HCT116 (cell line): ENCODE results near the gene SH3BGR. TPM values are rescaled to one million over a fixed set of nuclear protein-coding genes. Genes with fewer than 3 reads are reported as not detected.

ENCODE experiments used
- ATAC-seq: fragments of 200-7000 bp; cut with Tn5 transposase; 2 replicates; pipeline ENCODE4 v1.9.1; 2020; ENCODE audit warnings: mild to moderate bottlenecking, moderate library complexity
- BruUV-seq: library from RNA; stranded (reverse); fragments of 400-500 nt; replicated peaks from 2 replicates; lab custom pipeline; 2021; lab: Mats Ljungman, UMichigan
- CTCF ChIA-PET: fragments of 300-600 bp; sonication (Branson Sonifier 250); formaldehyde crosslinking; loops from one replicate; lab custom pipeline; 2021; ENCODE audit warnings: antibody characterized with exemption; lab: Charles Lee
- POLR2A ChIA-PET: fragments of 300-600, 350-600 bp; sonication (Branson Sonifier 250); formaldehyde crosslinking; loops from one replicate; lab custom pipeline; 2021; ENCODE audit warnings: antibody characterized with exemption; lab: Charles Lee
- RAD21 ChIA-PET, 2 experiments: fragments of 300-600 bp; sonication (Branson Sonifier 250); formaldehyde crosslinking; loops; one replicate each; lab custom pipeline; 2023; ENCODE audit warnings: low total read pairs in 2 of 2; ENCODE audit not compliant: uncharacterized antibody in 2 of 2, unreplicated experiment in 2 of 2, low non-redundant PET in 1 of 2; lab: Charles Lee
- DNase-seq: peaks from one replicate; pipeline ENCODE4 v3.0.0-alpha.2; 2010; ENCODE audit warnings: low read depth, low spot score
- H2AFZ ChIP-seq: fragments of 200-600 bp; shearing (Covaris generic), sonication (generic); 2 replicates; pipeline ENCODE4 v1.6.1; 2017; ENCODE audit warnings: low read depth, mixed run types, mixed read lengths, antibody characterized with exemption, low read length; ENCODE audit not compliant: poor library complexity, severe bottlenecking
- H3K27ac ChIP-seq: 2 replicates; pipeline ENCODE4 v1.5.1; 2012; ENCODE audit warnings: low read depth, low read length
- H3K27me3 ChIP-seq: fragments of 200-600 bp; sonication (generic); 2 replicates; pipeline ENCODE4 v1.6.1; 2016; ENCODE audit warnings: mixed run types, low read length, mixed read lengths; ENCODE audit not compliant: insufficient read depth
- H3K36me3 ChIP-seq, 2 experiments: fragments of 200-500 bp in 1 of 2; fragments of 200-600 bp in 1 of 2; sonication (Bioruptor generic) in 1 of 2; sonication (generic) in 1 of 2; 2 replicates each; pipeline versions ENCODE4 v1.5.1 to v1.6.1; 2014 to 2016; ENCODE audit warnings: low read length in 2 of 2, inconsistent platforms in 1 of 2, mixed read lengths in 1 of 2, mixed run types in 1 of 2; ENCODE audit not compliant: insufficient read depth in 2 of 2, control insufficient read depth in 1 of 2
- H3K4me1 ChIP-seq, 2 experiments: fragments of 200-600 bp in 1 of 2; sonication (generic) in 1 of 2; 2 replicates each; pipeline versions ENCODE4 v1.5.1 to v1.6.1; 2012 to 2017; ENCODE audit warnings: low read length in 2 of 2, inconsistent platforms in 1 of 2, mild to moderate bottlenecking in 1 of 2, mixed read lengths in 1 of 2, mixed run types in 1 of 2, moderate library complexity in 1 of 2; ENCODE audit not compliant: insufficient read depth in 2 of 2, control insufficient read depth in 1 of 2
- H3K4me2 ChIP-seq: fragments of 200-600 bp; sonication (generic); 2 replicates; pipeline ENCODE4 v1.6.1; 2017; ENCODE audit warnings: mixed run types, low read length, mixed read lengths
- H3K4me3 ChIP-seq, 2 experiments: fragments of 200-600 bp in 1 of 2; sonication (generic) in 1 of 2; replicated peaks in 1 of 2; 2 replicates each; pipeline ENCODE4 v1.5.1; 2011 to 2016; ENCODE audit warnings: low read length in 2 of 2, control low read depth in 1 of 2, low read depth in 1 of 2, mild to moderate bottlenecking in 1 of 2, mixed read lengths in 1 of 2, mixed run types in 1 of 2
- H3K79me2 ChIP-seq: fragments of 200-600 bp; sonication (generic); 2 replicates; pipeline ENCODE4 v1.6.1; 2017; ENCODE audit warnings: mild to moderate bottlenecking, mixed run types, low read length, moderate library complexity, mixed read lengths; ENCODE audit not compliant: insufficient read depth
- H3K9ac ChIP-seq: fragments of 200-600 bp; sonication (generic); 2 replicates; pipeline ENCODE4 v1.6.1; 2016; ENCODE audit warnings: low read length, mixed read lengths
- H3K9me2 ChIP-seq: fragments of 200-600 bp; sonication (generic), shearing (Covaris generic); 2 replicates; pipeline ENCODE4 v1.6.1; 2017; ENCODE audit warnings: mixed run types, mild to moderate bottlenecking, moderate library complexity; ENCODE audit not compliant: insufficient read depth
- H3K9me3 ChIP-seq, 2 experiments: fragments of 200-500 bp in 1 of 2; fragments of 200-600 bp in 1 of 2; sonication (Bioruptor generic) in 1 of 2; sonication (generic) in 1 of 2; 2 replicates each; pipeline ENCODE4 v1.6.1; 2014 to 2017; ENCODE audit warnings: low read length in 2 of 2, mixed read lengths in 2 of 2, inconsistent platforms in 1 of 2, low read depth in 1 of 2, mild to moderate bottlenecking in 1 of 2, mixed run types in 1 of 2, moderate library complexity in 1 of 2; ENCODE audit not compliant: control insufficient read depth in 1 of 2, insufficient read depth in 1 of 2
- H4K20me1 ChIP-seq: fragments of 200-600 bp; sonication (generic), shearing (Covaris generic); 2 replicates; pipeline ENCODE4 v1.6.1; 2017; ENCODE audit warnings: mixed run types, mild to moderate bottlenecking, moderate library complexity; ENCODE audit not compliant: insufficient read depth
- CBX3 ChIP-seq: IDR thresholded peaks from 2 replicates; pipeline ENCODE4 v1.6.1; 2012; ENCODE audit warnings: low read depth
- EGR1 ChIP-seq: IDR thresholded peaks from 2 replicates; pipeline ENCODE4 v1.6.1; 2012; ENCODE audit warnings: low read depth
- EZH2 ChIP-seq: fragments of 200-600 bp; sonication (generic); IDR thresholded peaks from 2 replicates; pipeline ENCODE4 v1.6.1; 2017; ENCODE audit warnings: antibody characterized with exemption, mixed run types
- EZH2phosphoT487 ChIP-seq: fragments of 200-600 bp; IDR thresholded peaks from 2 replicates; pipeline ENCODE4 v1.6.1; 2018; ENCODE audit warnings: antibody characterized with exemption, borderline replicate concordance
- FOSL1 ChIP-seq: IDR thresholded peaks from 2 replicates; pipeline ENCODE4 v1.6.1; 2012; ENCODE audit warnings: low read depth
- JUND ChIP-seq: IDR thresholded peaks from 2 replicates; pipeline ENCODE4 v1.6.1; 2012
- POLR2AphosphoS5 ChIP-seq: IDR thresholded peaks from 2 replicates; pipeline ENCODE4 v1.6.1; 2011; ENCODE audit warnings: mild to moderate bottlenecking, low read depth, low read length, moderate library complexity
- RAD21 ChIP-seq: IDR thresholded peaks from 2 replicates; pipeline ENCODE4 v1.6.1; 2012; ENCODE audit warnings: low read depth, mild to moderate bottlenecking
- SIN3A ChIP-seq: IDR thresholded peaks from 2 replicates; pipeline ENCODE4 v1.6.1; 2012; ENCODE audit warnings: low read depth
- SP1 ChIP-seq: IDR thresholded peaks from 2 replicates; pipeline ENCODE4 v1.6.1; 2012; ENCODE audit warnings: low read depth
- SRF ChIP-seq: IDR thresholded peaks from 2 replicates; pipeline ENCODE4 v1.6.1; 2012; ENCODE audit warnings: low read depth
- TCF7L2 ChIP-seq: IDR thresholded peaks from 2 replicates; pipeline ENCODE4 v1.7.0; 2011; ENCODE audit warnings: borderline replicate concordance, inconsistent platforms; ENCODE audit not compliant: insufficient read depth, insufficient read length; ENCODE audit errors: extremely low read depth
- YY1 ChIP-seq: IDR thresholded peaks from 2 replicates; pipeline ENCODE4 v1.6.1; 2011; ENCODE audit warnings: low read length, low read depth, moderate library complexity, mild to moderate bottlenecking; ENCODE audit not compliant: insufficient replicate concordance; ENCODE audit errors: extremely low read depth
- ZFX ChIP-seq: fragments of 450-650 bp; IDR thresholded peaks from 2 replicates; pipeline ENCODE4 v1.6.1; 2017
- intact Hi-C: fragments of 100-400 bp; cut with micrococcal nuclease; formaldehyde crosslinking; loops from 2 replicates; pipeline ENCODE4 v1.10.0; 2022
- total RNA-seq: library from RNA; stranded (reverse); gene quantifications from one replicate; pipeline ENCODE4 v1.2.1, GENCODE V29; 2021; ENCODE audit not compliant: unreplicated experiment
- TF ChIP-seq, protein P1 (sequence below): IDR thresholded peaks from 2 replicates; pipeline ENCODE4 v1.6.1; 2012
- TF ChIP-seq, protein P2 (sequence below), 3 experiments: fragments of 200-600 bp in 1 of 3; sonication (generic) in 1 of 3; IDR thresholded peaks in 2 of 3; conservative IDR thresholded peaks in 1 of 3; 2 replicates each; pipeline ENCODE4 v1.5.1; 2012 to 2017; ENCODE audit warnings: low read depth in 2 of 3, low read length in 2 of 3, antibody characterized with exemption in 1 of 3, borderline replicate concordance in 1 of 3, control low read depth in 1 of 3, mild to moderate bottlenecking in 1 of 3, mixed read lengths in 1 of 3, mixed run types in 1 of 3, moderate library complexity in 1 of 3; ENCODE audit not compliant: insufficient read depth in 1 of 3
- TF ChIP-seq, protein P3 (sequence below): IDR thresholded peaks from 2 replicates; pipeline ENCODE4 v1.6.1; 2012; ENCODE audit warnings: low read depth

SH3BGR gene
- total RNA-seq, 1 experiment from 2014 or later: 4.8 TPM

DNA sequence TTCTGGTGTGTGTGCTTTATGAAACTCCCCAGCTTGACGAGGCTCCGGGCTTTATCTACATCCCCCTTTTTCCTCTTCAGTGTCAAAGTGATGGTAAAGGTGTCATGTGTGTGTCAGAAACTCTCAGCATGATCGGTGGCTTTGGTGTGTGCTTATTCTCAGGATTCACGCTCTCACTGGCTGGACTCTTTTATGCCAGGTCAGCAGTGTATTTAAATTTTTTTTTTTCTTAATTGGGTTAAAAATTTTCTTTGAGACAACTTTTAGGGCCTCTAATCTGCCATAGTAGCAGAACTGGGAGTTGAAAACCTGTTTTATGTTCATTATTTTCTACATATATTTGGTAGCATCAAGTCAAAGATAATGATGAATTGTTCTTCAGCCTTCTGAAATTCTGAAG lies 21.0 kb downstream of the SH3BGR start:
- Histone ChIP-seq H3K4me2 (no peak overlapping the region), H2AFZ (no peak overlapping the region), H3K36me3 (no peaks in the 10 kb centered on the region), H3K4me1 (no peaks in the 10 kb centered on the region), H3K27me3 (no peaks in the 10 kb centered on the region), H3K9me3 (no peaks in the 10 kb centered on the region), H3K4me3 (no peak overlapping the region), H3K79me2 (no peaks in the 10 kb centered on the region), H3K27ac (no peak overlapping the region), H4K20me1 (no peaks in the 10 kb centered on the region), H3K9ac (no peak overlapping the region), H3K9me2 (no peaks in the 10 kb centered on the region)
- intact Hi-C loops: no loop called here
- no peak for TF ChIP-seq EZH2phosphoT487
- no peak for TF ChIP-seq YY1
- TF ChIP-seq, protein P1, sequence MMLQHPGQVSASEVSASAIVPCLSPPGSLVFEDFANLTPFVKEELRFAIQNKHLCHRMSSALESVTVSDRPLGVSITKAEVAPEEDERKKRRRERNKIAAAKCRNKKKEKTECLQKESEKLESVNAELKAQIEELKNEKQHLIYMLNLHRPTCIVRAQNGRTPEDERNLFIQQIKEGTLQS: no peak
- no peak for TF ChIP-seq EGR1
- no peak for TF ChIP-seq TCF7L2
- TF ChIP-seq SP1: no peak
- no peak for TF ChIP-seq FOSL1
- no peak for TF ChIP-seq POLR2AphosphoS5
- ChIA-PET CTCF (no interaction called here), POLR2A (no interaction called here), RAD21 (no interaction called here)
- ATAC-seq: no peak
- DNase-seq: no peak
- no TSS peak for BruUV-seq

DNA sequence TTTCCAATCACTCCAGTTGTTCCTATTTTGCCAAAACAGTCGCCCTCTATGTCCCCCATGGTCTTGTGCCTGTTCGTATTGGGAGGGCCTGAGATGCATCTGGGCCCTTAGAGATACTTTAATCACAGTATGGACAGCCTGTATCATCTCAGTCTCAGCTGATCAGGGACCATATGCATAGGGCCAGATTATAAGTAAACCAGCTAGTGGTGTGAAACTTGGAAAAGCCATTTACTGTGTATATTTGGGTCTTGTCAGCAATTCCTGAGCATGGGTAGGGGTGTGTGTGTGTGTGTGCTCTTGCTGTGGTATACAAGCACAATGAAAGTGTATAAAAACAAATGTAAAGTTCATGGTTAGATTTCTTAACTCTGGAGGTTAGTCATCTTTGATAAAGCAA lies 22.8 kb downstream of the SH3BGR start:
- Histone ChIP-seq H3K79me2 (no peaks in the 10 kb centered on the region), H3K4me3 (no peak overlapping the region), H3K27ac (no peak overlapping the region), H3K9me2 (no peaks in the 10 kb centered on the region), H3K4me2 (no peak overlapping the region), H3K9ac (no peak overlapping the region), H2AFZ (no peak overlapping the region), H4K20me1 (no peaks in the 10 kb centered on the region), H3K4me1 (no peaks in the 10 kb centered on the region), H3K36me3 (no peaks in the 10 kb centered on the region), H3K27me3 (no peaks in the 10 kb centered on the region), H3K9me3 (no peaks in the 10 kb centered on the region)
- ChIA-PET RAD21 (no interaction called here), POLR2A (no interaction called here), CTCF (no interaction called here)
- DNase-seq (no peak), ATAC-seq (no peak)
- intact Hi-C loops: no loop called here
- BruUV-seq: no TSS peak
- no peak for TF ChIP-seq JUND
- TF ChIP-seq EZH2phosphoT487: no peak
- TF ChIP-seq, protein P2, sequence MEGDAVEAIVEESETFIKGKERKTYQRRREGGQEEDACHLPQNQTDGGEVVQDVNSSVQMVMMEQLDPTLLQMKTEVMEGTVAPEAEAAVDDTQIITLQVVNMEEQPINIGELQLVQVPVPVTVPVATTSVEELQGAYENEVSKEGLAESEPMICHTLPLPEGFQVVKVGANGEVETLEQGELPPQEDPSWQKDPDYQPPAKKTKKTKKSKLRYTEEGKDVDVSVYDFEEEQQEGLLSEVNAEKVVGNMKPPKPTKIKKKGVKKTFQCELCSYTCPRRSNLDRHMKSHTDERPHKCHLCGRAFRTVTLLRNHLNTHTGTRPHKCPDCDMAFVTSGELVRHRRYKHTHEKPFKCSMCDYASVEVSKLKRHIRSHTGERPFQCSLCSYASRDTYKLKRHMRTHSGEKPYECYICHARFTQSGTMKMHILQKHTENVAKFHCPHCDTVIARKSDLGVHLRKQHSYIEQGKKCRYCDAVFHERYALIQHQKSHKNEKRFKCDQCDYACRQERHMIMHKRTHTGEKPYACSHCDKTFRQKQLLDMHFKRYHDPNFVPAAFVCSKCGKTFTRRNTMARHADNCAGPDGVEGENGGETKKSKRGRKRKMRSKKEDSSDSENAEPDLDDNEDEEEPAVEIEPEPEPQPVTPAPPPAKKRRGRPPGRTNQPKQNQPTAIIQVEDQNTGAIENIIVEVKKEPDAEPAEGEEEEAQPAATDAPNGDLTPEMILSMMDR (IDR thresholded peaks at IDR 0.05 in 2 of 3, conservative IDR thresholded peaks at IDR 0.05 in 1 of 3; ENCODE audit: borderline replicate concordance in 1 of 3, insufficient read depth in 1 of 3, low read depth in 2 of 3, low read length in 2 of 3): no peak
- no peak for TF ChIP-seq ZFX
- TF ChIP-seq TCF7L2: no peak
- no peak for TF ChIP-seq CBX3
- TF ChIP-seq SP1: no peak
- TF ChIP-seq, protein P3, sequence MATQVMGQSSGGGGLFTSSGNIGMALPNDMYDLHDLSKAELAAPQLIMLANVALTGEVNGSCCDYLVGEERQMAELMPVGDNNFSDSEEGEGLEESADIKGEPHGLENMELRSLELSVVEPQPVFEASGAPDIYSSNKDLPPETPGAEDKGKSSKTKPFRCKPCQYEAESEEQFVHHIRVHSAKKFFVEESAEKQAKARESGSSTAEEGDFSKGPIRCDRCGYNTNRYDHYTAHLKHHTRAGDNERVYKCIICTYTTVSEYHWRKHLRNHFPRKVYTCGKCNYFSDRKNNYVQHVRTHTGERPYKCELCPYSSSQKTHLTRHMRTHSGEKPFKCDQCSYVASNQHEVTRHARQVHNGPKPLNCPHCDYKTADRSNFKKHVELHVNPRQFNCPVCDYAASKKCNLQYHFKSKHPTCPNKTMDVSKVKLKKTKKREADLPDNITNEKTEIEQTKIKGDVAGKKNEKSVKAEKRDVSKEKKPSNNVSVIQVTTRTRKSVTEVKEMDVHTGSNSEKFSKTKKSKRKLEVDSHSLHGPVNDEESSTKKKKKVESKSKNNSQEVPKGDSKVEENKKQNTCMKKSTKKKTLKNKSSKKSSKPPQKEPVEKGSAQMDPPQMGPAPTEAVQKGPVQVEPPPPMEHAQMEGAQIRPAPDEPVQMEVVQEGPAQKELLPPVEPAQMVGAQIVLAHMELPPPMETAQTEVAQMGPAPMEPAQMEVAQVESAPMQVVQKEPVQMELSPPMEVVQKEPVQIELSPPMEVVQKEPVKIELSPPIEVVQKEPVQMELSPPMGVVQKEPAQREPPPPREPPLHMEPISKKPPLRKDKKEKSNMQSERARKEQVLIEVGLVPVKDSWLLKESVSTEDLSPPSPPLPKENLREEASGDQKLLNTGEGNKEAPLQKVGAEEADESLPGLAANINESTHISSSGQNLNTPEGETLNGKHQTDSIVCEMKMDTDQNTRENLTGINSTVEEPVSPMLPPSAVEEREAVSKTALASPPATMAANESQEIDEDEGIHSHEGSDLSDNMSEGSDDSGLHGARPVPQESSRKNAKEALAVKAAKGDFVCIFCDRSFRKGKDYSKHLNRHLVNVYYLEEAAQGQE: no peak
- no peak for TF ChIP-seq EZH2
- TF ChIP-seq RAD21: no peak
- no peak for TF ChIP-seq FOSL1
- TF ChIP-seq YY1: no peak
- no peak for TF ChIP-seq SRF
- TF ChIP-seq SIN3A: no peak
